Liver (tissue), 9 donors: ENCODE data around the gene BSDC1. TPM values are rescaled to one million over a fixed set of nuclear protein-coding genes. Genes with fewer than 3 reads are reported as not detected.

ENCODE experiments used
- DNase-seq: peaks from one replicate; pipeline ENCODE4 v3.0.0-alpha.2; 2017; ENCODE audit warnings: low spot score
- H3K27ac ChIP-seq, 2 donors: one replicate each; pipeline ENCODE4 v1.7.0; 2013; ENCODE audit warnings: inconsistent platforms in 2 of 2, low read length in 2 of 2, control low read depth in 1 of 2, low read depth in 1 of 2, mild to moderate bottlenecking in 1 of 2
- H3K27me3 ChIP-seq, 4 donors: one replicate each; pipeline versions ENCODE4 v1.6.1 to v1.7.0; 2013; ENCODE audit warnings: low read length in 3 of 4, inconsistent platforms in 1 of 4, mild to moderate bottlenecking in 1 of 4, moderate library complexity in 1 of 4; ENCODE audit not compliant: control insufficient read depth in 4 of 4, insufficient read depth in 4 of 4
- H3K36me3 ChIP-seq, 4 donors: one replicate each; pipeline versions ENCODE4 v1.6.1 to v1.7.0; 2013; ENCODE audit warnings: low read length in 3 of 4, mild to moderate bottlenecking in 3 of 4, low read depth in 1 of 4, moderate library complexity in 1 of 4; ENCODE audit not compliant: control insufficient read depth in 4 of 4, insufficient read depth in 3 of 4
- H3K4me1 ChIP-seq, 4 donors: one replicate each; pipeline versions ENCODE4 v1.6.1 to v1.7.0; 2013; ENCODE audit warnings: low read length in 3 of 4, mild to moderate bottlenecking in 3 of 4, moderate library complexity in 1 of 4; ENCODE audit not compliant: control insufficient read depth in 4 of 4, insufficient read depth in 4 of 4
- H3K4me3 ChIP-seq, 3 donors: one replicate each; pipeline versions ENCODE4 v1.6.1 to v1.7.0; 2013; ENCODE audit warnings: low read length in 3 of 3, control low read depth in 1 of 3, low read depth in 1 of 3, mild to moderate bottlenecking in 1 of 3
- H3K9ac ChIP-seq, 2 donors: one replicate each; pipeline ENCODE4 v1.7.0; 2013; ENCODE audit warnings: low read length in 2 of 2, mild to moderate bottlenecking in 2 of 2, moderate library complexity in 2 of 2, control low read depth in 1 of 2, low read depth in 1 of 2
- H3K9me3 ChIP-seq, 4 donors: one replicate each; pipeline versions ENCODE4 v1.6.1 to v1.7.0; 2013; ENCODE audit warnings: low read length in 3 of 4; ENCODE audit not compliant: control insufficient read depth in 4 of 4
- EGR1 ChIP-seq, 2 donors: IDR thresholded peaks; 2 replicates each; pipeline ENCODE4 v1.6.1; 2016 to 2018; ENCODE audit warnings: antibody characterized with exemption in 2 of 2, low read depth in 2 of 2
- FOXA1 ChIP-seq: IDR thresholded peaks from 2 replicates; pipeline ENCODE4 v1.6.1; 2016; ENCODE audit warnings: antibody characterized with exemption
- FOXA2 ChIP-seq: IDR thresholded peaks from 2 replicates; pipeline ENCODE4 v1.6.1; 2016; ENCODE audit warnings: antibody characterized with exemption
- GABPA ChIP-seq, 2 donors: IDR thresholded peaks in 1 of 2; conservative IDR thresholded peaks in 1 of 2; 2 replicates each; pipeline ENCODE4 v1.6.1; 2016; ENCODE audit warnings: antibody characterized with exemption in 2 of 2, mild to moderate bottlenecking in 1 of 2, moderate library complexity in 1 of 2
- HNF4A ChIP-seq, 2 donors: conservative IDR thresholded peaks; 2 replicates each; pipeline ENCODE4 v1.6.1; 2016; ENCODE audit warnings: antibody characterized with exemption in 2 of 2, mild to moderate bottlenecking in 2 of 2
- HNF4G ChIP-seq: IDR thresholded peaks from 2 replicates; pipeline ENCODE4 v1.6.1; 2016; ENCODE audit warnings: antibody characterized with exemption
- NR2F2 ChIP-seq: IDR thresholded peaks from 2 replicates; pipeline ENCODE4 v1.6.1; 2016; ENCODE audit warnings: antibody characterized with exemption
- RAD21 ChIP-seq, 2 donors: IDR thresholded peaks; 2 replicates each; pipeline ENCODE4 v1.6.1; 2016; ENCODE audit warnings: antibody characterized with exemption in 2 of 2, mild to moderate bottlenecking in 2 of 2
- RXRA ChIP-seq, 2 donors: IDR thresholded peaks; 2 replicates each; pipeline ENCODE4 v1.6.1; 2017 to 2018; ENCODE audit warnings: antibody characterized with exemption in 2 of 2, mild to moderate bottlenecking in 1 of 2
- SP1 ChIP-seq: IDR thresholded peaks from 2 replicates; pipeline ENCODE4 v1.6.1; 2018; ENCODE audit warnings: antibody characterized with exemption, mild to moderate bottlenecking
- TAF1 ChIP-seq: conservative IDR thresholded peaks from 2 replicates; pipeline ENCODE4 v1.6.1; 2016; ENCODE audit warnings: antibody characterized with exemption, mild to moderate bottlenecking
- YY1 ChIP-seq: IDR thresholded peaks from 2 replicates; pipeline ENCODE4 v1.6.1; 2016; ENCODE audit warnings: antibody characterized with exemption, mild to moderate bottlenecking
- ZBTB33 ChIP-seq: IDR thresholded peaks from 2 replicates; pipeline ENCODE4 v1.6.1; 2016; ENCODE audit warnings: antibody characterized with exemption
- WGBS: extraction: QIAGEN DNeasy Blood & Tissue Kit; methylation state at CpG from one replicate; pipeline ENCODE4 v1.1.7; 2013; 5-methylcytosine and 5-hydroxymethylcytosine counted together
- polyA plus RNA-seq, 2 donors: library from polyadenylated mRNA; stranded (reverse) in 1 of 2; unstranded in 1 of 2; fragments of 200-250 nt in 1 of 2; fragments of >200 nt in 1 of 2; fragmentation: Nextera tagmentation in 1 of 2; extraction: Ambion mirVana in 1 of 2; gene quantifications; one replicate each; pipeline versions ENCODE4 v1.2.1 to v1.2.3, GENCODE V29; 2013 to 2015
- total RNA-seq, 2 donors: library from RNA; depleted of rRNA; stranded (reverse); fragments of >200 nt; gene quantifications; one replicate each; pipeline ENCODE4 v1.2.3, GENCODE V29; 2014
- TF ChIP-seq, protein P1 (sequence below): IDR thresholded peaks from 2 replicates; pipeline ENCODE4 v1.6.1; 2016; ENCODE audit warnings: antibody characterized with exemption
- TF ChIP-seq, protein P2 (sequence below): IDR thresholded peaks from 2 replicates; pipeline ENCODE4 v1.6.1; 2016; ENCODE audit warnings: antibody characterized with exemption, mild to moderate bottlenecking
- donor health status: healthy.
- donor health status: healthy.
- donor health status: healthy.
- donor health status: healthy.
- donor health status: healthy.

Gene BSDC1
- total and polyA plus RNA-seq, 4 donors = 40.0 to 65.9 (median 52.0) TPM

DNA sequence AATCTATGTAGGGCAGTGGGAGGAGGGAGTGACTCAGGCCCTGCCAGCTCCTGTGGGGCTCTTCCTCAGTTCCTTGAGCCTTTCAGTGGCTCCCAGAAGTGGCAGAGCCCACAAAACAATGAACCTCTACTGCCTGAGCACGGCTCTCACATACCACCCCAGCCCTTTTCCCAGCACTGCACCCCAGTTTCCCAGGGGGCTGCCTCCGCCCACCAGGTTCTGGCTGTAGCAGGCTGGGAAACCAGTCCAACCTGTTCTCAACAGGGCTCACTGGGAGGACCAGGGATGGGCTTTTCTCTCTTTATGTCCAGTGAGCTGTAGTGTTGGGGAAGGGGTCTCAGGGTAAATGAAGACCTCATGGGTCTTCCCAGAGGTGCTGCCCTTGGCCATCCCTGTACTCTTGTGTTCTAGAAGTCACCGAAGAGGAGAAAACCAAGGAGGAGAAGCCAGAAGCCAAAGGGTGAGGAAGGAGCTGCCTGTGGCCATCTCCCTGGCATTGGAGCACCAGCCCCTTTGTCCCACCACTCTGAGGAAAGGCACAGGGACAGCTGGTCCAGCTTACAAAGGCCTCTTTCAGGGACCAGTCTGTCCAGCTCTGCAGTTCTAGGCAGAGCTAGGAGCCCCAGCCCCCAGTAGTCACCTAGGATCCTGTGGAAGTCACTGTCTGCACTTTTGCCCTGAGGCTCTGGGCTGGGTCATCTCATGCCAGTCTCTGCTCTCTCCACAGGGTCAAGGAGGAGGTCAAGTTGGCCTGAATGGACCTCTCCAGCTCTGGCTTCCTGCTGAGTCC is 61.8 kb downstream of the BSDC1 start:
- H3K4me1 ChIP-seq = peaks cover 2 to 19% (median 8%) of the 10 kb centered on the region in 4 donors
- no peak for DNase-seq
- H3K36me3 ChIP-seq = peaks cover 1 to 55% (median 34%) of the 10 kb centered on the region in 4 donors
- 86% methylated on average over 3 of the region's 3 CpGs for WGBS
- H3K9me3 ChIP-seq = no peaks in the 10 kb centered on the region
- no peak overlapping the region for H3K4me3 ChIP-seq
- H3K9ac ChIP-seq = no peak overlapping the region
- no peaks in the 10 kb centered on the region for H3K27me3 ChIP-seq
- TF ChIP-seq RAD21 (IDR thresholded peaks at IDR 0.05) = no peak
- no peak for TF ChIP-seq SP1
- no peak for TF ChIP-seq EGR1 (IDR thresholded peaks at IDR 0.05; ENCODE audit: low read depth in 2 of 2)
- TF ChIP-seq, protein P1, sequence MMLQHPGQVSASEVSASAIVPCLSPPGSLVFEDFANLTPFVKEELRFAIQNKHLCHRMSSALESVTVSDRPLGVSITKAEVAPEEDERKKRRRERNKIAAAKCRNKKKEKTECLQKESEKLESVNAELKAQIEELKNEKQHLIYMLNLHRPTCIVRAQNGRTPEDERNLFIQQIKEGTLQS = no peak
- TF ChIP-seq FOXA1 = no peak
- TF ChIP-seq GABPA (IDR thresholded peaks at IDR 0.05 in 1 of 2, conservative IDR thresholded peaks at IDR 0.05 in 1 of 2) = no peak
- no peak for TF ChIP-seq ZBTB33
- TF ChIP-seq RXRA (IDR thresholded peaks at IDR 0.05) = no peak
- no peak for TF ChIP-seq NR2F2
- TF ChIP-seq FOXA2 = no peak
- no peak for TF ChIP-seq TAF1
- no peak for TF ChIP-seq HNF4G
- no peak overlapping the region for H3K27ac ChIP-seq

DNA sequence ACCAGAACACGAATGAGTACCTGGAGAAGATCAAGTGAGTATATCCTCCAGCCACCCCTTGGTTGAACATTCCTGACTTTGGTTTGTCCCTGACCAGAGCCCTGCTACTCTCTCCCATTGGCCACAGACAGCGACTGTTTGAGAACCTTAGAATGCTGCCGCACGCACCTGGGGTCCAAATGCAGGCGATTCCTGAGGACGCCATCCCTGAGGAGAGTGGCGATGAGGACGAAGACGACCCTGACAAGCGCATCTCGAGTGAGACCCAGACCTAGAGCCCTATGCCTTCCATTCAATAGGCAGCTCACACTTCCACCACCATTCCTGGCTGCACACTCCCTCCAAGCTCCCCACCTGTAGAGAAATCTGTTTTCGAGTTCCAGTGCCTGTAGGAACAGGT is 62.7 kb downstream of the BSDC1 start:
- no peaks in the 10 kb centered on the region for H3K9me3 ChIP-seq
- no peaks in the 10 kb centered on the region for H3K27me3 ChIP-seq
- no peak overlapping the region for H3K27ac ChIP-seq
- peaks cover 4 to 63% (median 42%) of the 10 kb centered on the region in 4 donors for H3K36me3 ChIP-seq
- H3K4me1 ChIP-seq = peaks cover 2 to 14% (median 7%) of the 10 kb centered on the region in 4 donors
- 92% methylated on average over 12 of the region's 12 CpGs for WGBS
- TF ChIP-seq, protein P2, sequence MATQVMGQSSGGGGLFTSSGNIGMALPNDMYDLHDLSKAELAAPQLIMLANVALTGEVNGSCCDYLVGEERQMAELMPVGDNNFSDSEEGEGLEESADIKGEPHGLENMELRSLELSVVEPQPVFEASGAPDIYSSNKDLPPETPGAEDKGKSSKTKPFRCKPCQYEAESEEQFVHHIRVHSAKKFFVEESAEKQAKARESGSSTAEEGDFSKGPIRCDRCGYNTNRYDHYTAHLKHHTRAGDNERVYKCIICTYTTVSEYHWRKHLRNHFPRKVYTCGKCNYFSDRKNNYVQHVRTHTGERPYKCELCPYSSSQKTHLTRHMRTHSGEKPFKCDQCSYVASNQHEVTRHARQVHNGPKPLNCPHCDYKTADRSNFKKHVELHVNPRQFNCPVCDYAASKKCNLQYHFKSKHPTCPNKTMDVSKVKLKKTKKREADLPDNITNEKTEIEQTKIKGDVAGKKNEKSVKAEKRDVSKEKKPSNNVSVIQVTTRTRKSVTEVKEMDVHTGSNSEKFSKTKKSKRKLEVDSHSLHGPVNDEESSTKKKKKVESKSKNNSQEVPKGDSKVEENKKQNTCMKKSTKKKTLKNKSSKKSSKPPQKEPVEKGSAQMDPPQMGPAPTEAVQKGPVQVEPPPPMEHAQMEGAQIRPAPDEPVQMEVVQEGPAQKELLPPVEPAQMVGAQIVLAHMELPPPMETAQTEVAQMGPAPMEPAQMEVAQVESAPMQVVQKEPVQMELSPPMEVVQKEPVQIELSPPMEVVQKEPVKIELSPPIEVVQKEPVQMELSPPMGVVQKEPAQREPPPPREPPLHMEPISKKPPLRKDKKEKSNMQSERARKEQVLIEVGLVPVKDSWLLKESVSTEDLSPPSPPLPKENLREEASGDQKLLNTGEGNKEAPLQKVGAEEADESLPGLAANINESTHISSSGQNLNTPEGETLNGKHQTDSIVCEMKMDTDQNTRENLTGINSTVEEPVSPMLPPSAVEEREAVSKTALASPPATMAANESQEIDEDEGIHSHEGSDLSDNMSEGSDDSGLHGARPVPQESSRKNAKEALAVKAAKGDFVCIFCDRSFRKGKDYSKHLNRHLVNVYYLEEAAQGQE = no peak
- TF ChIP-seq FOXA1 (no peak), HNF4A (conservative IDR thresholded peaks at IDR 0.05) (no peak), EGR1 (IDR thresholded peaks at IDR 0.05; ENCODE audit: low read depth in 2 of 2) (no peak), TAF1 (no peak), HNF4G (no peak), RAD21 (IDR thresholded peaks at IDR 0.05) (no peak), ZBTB33 (no peak), YY1 (no peak)
- TF ChIP-seq, protein P1 = no peak
- H3K9ac ChIP-seq = no peak overlapping the region
- DNase-seq = no peak
- H3K4me3 ChIP-seq = no peak overlapping the region
